Activated CD4-positive, alpha-beta T cell treated with anti-CD3 and anti-CD28 coated beads, Interleukin-2, amount 10 ng/mL, durations not matched to agents 7 days and 5 days (primary cell): ENCODE results near the gene ZNF320. TPM values are rescaled to one million over a fixed set of nuclear protein-coding genes. Genes with fewer than 3 reads are reported as not detected.
"Not testable (repeated sequence)": the region's sequence is repeated elsewhere in the genome, so short reads cannot be mapped to it uniquely, and the experiment has no call there.

Source experiments
- CTCF ChIA-PET: fragments of 350-600 bp; sonication (Branson Sonifier 250); formaldehyde crosslinking; loops from one replicate; lab custom pipeline; 2021; ENCODE audit warnings: antibody characterized with exemption; lab: Charles Lee
- POLR2A ChIA-PET: fragments of 350-600 bp; sonication (Branson Sonifier 250); formaldehyde crosslinking; loops from one replicate; lab custom pipeline; 2021; ENCODE audit warnings: antibody characterized with exemption; lab: Charles Lee
- DNase-seq: peaks from one replicate; pipeline ENCODE4 v3.0.0-alpha.2; 2020
- H3K27ac Mint-ChIP-seq: one replicate; pipeline ENCODE4 v1.8.0; 2021; ENCODE audit warnings: mild to moderate bottlenecking, moderate library complexity, mixed read lengths
- H3K27me3 Mint-ChIP-seq: one replicate; pipeline ENCODE4 v1.8.0; 2021; ENCODE audit warnings: mixed read lengths
- H3K36me3 Mint-ChIP-seq: one replicate; pipeline ENCODE4 v1.8.0; 2021; ENCODE audit warnings: low read depth, mixed read lengths
- H3K4me1 Mint-ChIP-seq: one replicate; pipeline ENCODE4 v1.8.0; 2021; ENCODE audit warnings: mixed read lengths
- H3K4me3 Mint-ChIP-seq: one replicate; pipeline ENCODE4 v1.8.0; 2021; ENCODE audit warnings: mild to moderate bottlenecking, moderate library complexity, mixed read lengths
- H3K9me3 Mint-ChIP-seq: one replicate; pipeline ENCODE4 v1.8.0; 2021; ENCODE audit warnings: mixed read lengths
- total RNA-seq, 2 experiments: library from RNA; stranded (reverse); gene quantifications; one replicate each; pipeline ENCODE4 v1.2.3, GENCODE V29; 2021

The ZNF320 gene
- 10 to 100 TPM; 10.9 TPM for total RNA-seq

- Mint-ChIP-seq H3K36me3 (peaks cover 51% of the 10 kb centered on the region), H3K4me3 (peak within 1 kb of the TSS; percentile 90), H3K27me3 (no peaks in the 10 kb centered on the region), H3K9me3 (peaks cover 27% of the 10 kb centered on the region), H3K4me1 (peaks cover 13% of the 10 kb centered on the region), H3K27ac (peak within 1 kb of the TSS; percentile 97)
- DNase-seq: peak; percentile 94
- ChIA-PET CTCF (no interaction called here), POLR2A (interaction anchor here (0.5 kb wide), 1 partner anchor 185 kb away, joined by 3 read pairs; no protein-coding TSS in a partner anchor)
These were observed at the start of gene ZNF320 for GRCh38 chr19:52897138-52897935. Gene ZNF320 (minus strand): TSS chr19:52897635. CDS start chr19:52890255, 7,380 bp downstream.

GRCh38 chr19:52946322-52947310 is 49.2 kb upstream of the ZNF320 start:
- no peak overlapping the region for H3K4me3 Mint-ChIP-seq
- H3K9me3 Mint-ChIP-seq: peaks cover 45% of the 10 kb centered on the region
- peaks cover 37% of the 10 kb centered on the region for H3K36me3 Mint-ChIP-seq
- ChIA-PET CTCF (no interaction called here), POLR2A (no interaction called here)
- H3K4me1 Mint-ChIP-seq: peaks cover 9% of the 10 kb centered on the region
- DNase-seq: no peak
- no peak overlapping the region for H3K27ac Mint-ChIP-seq
- no peaks in the 10 kb centered on the region for H3K27me3 Mint-ChIP-seq

- peaks cover 40% of the 10 kb centered on the region for H3K9me3 Mint-ChIP-seq
- H3K4me3 Mint-ChIP-seq: no peak overlapping the region
- CTCF ChIA-PET: no interaction called here
- peaks cover 15% of the 10 kb centered on the region for H3K4me1 Mint-ChIP-seq
- POLR2A ChIA-PET: no interaction called here
- H3K36me3 Mint-ChIP-seq: peaks cover 35% of the 10 kb centered on the region
- no peak overlapping the region for H3K27ac Mint-ChIP-seq
- no peak for DNase-seq
- no peaks in the 10 kb centered on the region for H3K27me3 Mint-ChIP-seq
These were observed 48.4 kb upstream of the ZNF320 start for GRCh38 chr19:52945652-52946321.

- H3K9me3 Mint-ChIP-seq: peaks cover 32% of the 10 kb centered on the region
- H3K36me3 Mint-ChIP-seq: peaks cover 30% of the 10 kb centered on the region
- POLR2A ChIA-PET: not testable (repeated sequence)
These were observed 47.5 kb upstream of the ZNF320 start for GRCh38 chr19:52944703-52945493.

GRCh38 chr19:52943884-52944643 is 46.6 kb upstream of the ZNF320 start:
- Mint-ChIP-seq H3K9me3 (peaks cover 25% of the 10 kb centered on the region), H3K4me1 (peaks cover 21% of the 10 kb centered on the region), H3K27me3 (no peaks in the 10 kb centered on the region), H3K4me3 (no peak overlapping the region), H3K27ac (no peak overlapping the region), H3K36me3 (peaks cover 26% of the 10 kb centered on the region)
- ChIA-PET POLR2A (no interaction called here), CTCF (interaction anchor here (1.0 kb wide), 1 partner anchor 49 kb away, joined by 3 read pairs; no protein-coding TSS in a partner anchor)
- no peak for DNase-seq

More at GRCh38 chr19:52944703-52945493, 47.5 kb upstream of the ZNF320 start:
- DNase-seq, CTCF ChIA-PET, H3K4me3 Mint-ChIP-seq, H3K27me3 Mint-ChIP-seq, H3K27ac Mint-ChIP-seq: not testable (repeated sequence)
- peaks cover 19% of the 10 kb centered on the region for H3K4me1 Mint-ChIP-seq

- CTCF ChIA-PET: interaction anchor here (1.0 kb wide), 1 partner anchor 48 kb away, joined by 3 read pairs; no protein-coding TSS in a partner anchor
- POLR2A ChIA-PET: no interaction called here
- peak overlapping the region; percentile 92 for H3K4me3 Mint-ChIP-seq
- peaks cover 32% of the 10 kb centered on the region for H3K9me3 Mint-ChIP-seq
- H3K27me3 Mint-ChIP-seq: no peaks in the 10 kb centered on the region
- no peak for DNase-seq
- peaks cover 28% of the 10 kb centered on the region for H3K4me1 Mint-ChIP-seq
- H3K36me3 Mint-ChIP-seq: peaks cover 33% of the 10 kb centered on the region
- H3K27ac Mint-ChIP-seq: peak overlapping the region; percentile 91
These were observed 45.9 kb upstream of the ZNF320 start for GRCh38 chr19:52943134-52943883.

GRCh38 chr19:52942386-52943133 is 45.1 kb upstream of the ZNF320 start:
- ChIA-PET POLR2A (no interaction called here), CTCF (interaction anchor here (1.0 kb wide), 1 partner anchor 47 kb away, joined by 3 read pairs; no protein-coding TSS in a partner anchor)
- DNase-seq: peak; percentile 96
- peak overlapping the region; percentile 91 for H3K27ac Mint-ChIP-seq
- H3K36me3 Mint-ChIP-seq: peaks cover 39% of the 10 kb centered on the region
- H3K4me1 Mint-ChIP-seq: peaks cover 28% of the 10 kb centered on the region
- H3K9me3 Mint-ChIP-seq: peaks cover 30% of the 10 kb centered on the region
- no peaks in the 10 kb centered on the region for H3K27me3 Mint-ChIP-seq
- H3K4me3 Mint-ChIP-seq: peak overlapping the region; percentile 92

- Mint-ChIP-seq H3K4me3 (peak overlapping the region; percentile 92), H3K27me3 (no peaks in the 10 kb centered on the region), H3K4me1 (peaks cover 28% of the 10 kb centered on the region), H3K27ac (peak overlapping the region; percentile 91), H3K9me3 (peaks cover 30% of the 10 kb centered on the region), H3K36me3 (peaks cover 42% of the 10 kb centered on the region)
- peak; percentile 23 for DNase-seq
- ChIA-PET POLR2A (interaction anchor here (0.8 kb wide), 1 partner anchor 133 kb away, joined by 10 read pairs; no protein-coding TSS in a partner anchor), CTCF (no interaction called here)
These were observed 44.5 kb upstream of the ZNF320 start for GRCh38 chr19:52941941-52942385.

- Mint-ChIP-seq H3K27ac (peak overlapping the region; percentile 91), H3K36me3 (peaks cover 47% of the 10 kb centered on the region), H3K4me1 (peaks cover 29% of the 10 kb centered on the region), H3K9me3 (peaks cover 34% of the 10 kb centered on the region), H3K4me3 (peak overlapping the region; percentile 92)
- H3K27me3 Mint-ChIP-seq, DNase-seq, CTCF ChIA-PET: not testable (repeated sequence)
- POLR2A ChIA-PET: interaction anchor here (0.8 kb wide), 1 partner anchor 133 kb away, joined by 10 read pairs; no protein-coding TSS in a partner anchor
These were observed 44.1 kb upstream of the ZNF320 start for GRCh38 chr19:52941523-52941922.

GRCh38 chr19:52940905-52941304 is 43.5 kb upstream of the ZNF320 start:
- H3K4me3 Mint-ChIP-seq: peak overlapping the region; percentile 92
- H3K27ac Mint-ChIP-seq, H3K27me3 Mint-ChIP-seq, DNase-seq: not testable (repeated sequence)
- peaks cover 49% of the 10 kb centered on the region for H3K36me3 Mint-ChIP-seq
- ChIA-PET CTCF (interaction anchor here (0.9 kb wide), 1 partner anchor 393 kb away, joined by 5 read pairs; the partner anchor contains the start of gene ZNF845), POLR2A (interaction anchor here (0.8 kb wide), 1 partner anchor 134 kb away, joined by 10 read pairs; no protein-coding TSS in a partner anchor)
- peaks cover 37% of the 10 kb centered on the region for H3K9me3 Mint-ChIP-seq
- H3K4me1 Mint-ChIP-seq: peaks cover 26% of the 10 kb centered on the region
